ENCODE results near the gene ACOXL. TPM values are rescaled to one million over a fixed set of nuclear protein-coding genes. Genes with fewer than 3 reads are reported as not detected.

Gene ACOXL
- total RNA-seq, 2 donors from 2014 or later, result not detected

DNA sequence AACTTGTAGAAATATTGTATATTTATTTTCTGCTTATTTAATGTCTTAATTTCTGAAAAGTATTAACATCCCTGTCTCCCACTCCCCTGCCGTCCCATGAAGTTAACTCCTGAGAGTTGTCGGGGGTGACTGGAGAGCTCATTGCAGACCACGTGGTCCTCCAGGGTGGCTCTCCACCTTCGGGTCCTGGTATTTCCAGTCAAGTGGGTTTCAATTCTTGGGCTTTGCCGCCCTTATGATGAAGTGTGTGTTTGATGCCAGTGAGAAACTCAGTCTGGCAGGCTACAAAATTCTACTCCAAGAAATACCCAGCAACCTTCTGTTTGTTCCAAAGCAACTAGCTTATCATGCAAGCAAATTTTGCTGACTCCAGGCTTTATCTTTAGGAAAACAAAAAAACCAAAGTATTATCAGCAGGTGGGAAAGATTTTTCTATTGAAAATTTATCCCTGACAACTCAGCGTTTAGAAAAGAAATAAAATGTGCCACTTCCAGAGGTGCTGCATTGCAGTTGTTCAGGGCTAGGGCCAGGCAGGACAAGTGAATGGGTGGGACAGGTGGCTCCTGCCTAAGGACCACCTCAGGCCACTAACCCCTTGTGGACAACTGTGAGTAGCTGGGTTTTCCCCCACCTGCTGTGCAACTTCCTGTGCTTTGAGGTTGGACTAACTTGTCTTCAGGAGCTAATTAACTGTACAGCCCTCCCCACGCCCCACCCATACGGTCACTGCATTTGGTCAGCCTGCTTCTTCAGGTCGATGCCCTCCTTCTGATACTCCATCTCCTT lies 434.9 kb downstream of the ACOXL start:
- no peak overlapping the region for H3K27ac ChIP-seq
- no peaks in the 10 kb centered on the region for H3K9me3 ChIP-seq
- TF ChIP-seq, protein P1, sequence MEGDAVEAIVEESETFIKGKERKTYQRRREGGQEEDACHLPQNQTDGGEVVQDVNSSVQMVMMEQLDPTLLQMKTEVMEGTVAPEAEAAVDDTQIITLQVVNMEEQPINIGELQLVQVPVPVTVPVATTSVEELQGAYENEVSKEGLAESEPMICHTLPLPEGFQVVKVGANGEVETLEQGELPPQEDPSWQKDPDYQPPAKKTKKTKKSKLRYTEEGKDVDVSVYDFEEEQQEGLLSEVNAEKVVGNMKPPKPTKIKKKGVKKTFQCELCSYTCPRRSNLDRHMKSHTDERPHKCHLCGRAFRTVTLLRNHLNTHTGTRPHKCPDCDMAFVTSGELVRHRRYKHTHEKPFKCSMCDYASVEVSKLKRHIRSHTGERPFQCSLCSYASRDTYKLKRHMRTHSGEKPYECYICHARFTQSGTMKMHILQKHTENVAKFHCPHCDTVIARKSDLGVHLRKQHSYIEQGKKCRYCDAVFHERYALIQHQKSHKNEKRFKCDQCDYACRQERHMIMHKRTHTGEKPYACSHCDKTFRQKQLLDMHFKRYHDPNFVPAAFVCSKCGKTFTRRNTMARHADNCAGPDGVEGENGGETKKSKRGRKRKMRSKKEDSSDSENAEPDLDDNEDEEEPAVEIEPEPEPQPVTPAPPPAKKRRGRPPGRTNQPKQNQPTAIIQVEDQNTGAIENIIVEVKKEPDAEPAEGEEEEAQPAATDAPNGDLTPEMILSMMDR (IDR thresholded peaks at IDR 0.05), result no peak
- ATAC-seq (ENCODE audit: insufficient number of reproducible peaks, low FRiP score, low read depth), result no peak
- peaks cover 3 to 27% of the 10 kb centered on the region in 2 donors for H3K4me1 ChIP-seq (ENCODE audit: control insufficient read depth in 1 of 2, low read depth in 2 of 2)
- H3K36me3 ChIP-seq, result no peaks in the 10 kb centered on the region
- H3K4me3 ChIP-seq, result no peak overlapping the region
- no peak for DNase-seq (ENCODE audit: low spot score)
- H3K27me3 ChIP-seq (replicated peaks; ENCODE audit: insufficient read depth), result no peaks in the 10 kb centered on the region

DNA sequence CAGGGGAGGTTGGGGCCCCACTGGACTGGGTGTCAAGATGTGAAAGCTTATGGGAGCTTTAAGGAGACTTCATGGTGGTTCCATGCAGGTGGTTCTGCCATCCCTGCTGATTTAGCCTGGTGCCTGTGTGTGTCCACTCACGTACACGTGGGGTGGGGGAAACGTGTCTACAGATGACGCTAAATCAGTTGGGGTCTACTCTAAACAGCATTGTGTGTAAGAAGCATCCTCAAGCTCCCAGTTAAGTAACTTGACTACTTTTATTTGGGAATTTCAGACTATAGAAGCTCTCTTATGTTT lies 435.4 kb downstream of the ACOXL start:
- DNase-seq (ENCODE audit: low spot score) (no peak), ATAC-seq (ENCODE audit: insufficient number of reproducible peaks, low FRiP score, low read depth) (no peak)
- Histone ChIP-seq H3K27me3 (replicated peaks; ENCODE audit: insufficient read depth) (no peaks in the 10 kb centered on the region), H3K36me3 (no peaks in the 10 kb centered on the region), H3K9me3 (no peaks in the 10 kb centered on the region), H3K4me3 (no peak overlapping the region), H3K4me1 (ENCODE audit: control insufficient read depth in 1 of 2, low read depth in 2 of 2) (peaks cover 0 to 22% of the 10 kb centered on the region in 2 donors), H3K27ac (no peak overlapping the region)
- TF ChIP-seq, protein P1 (IDR thresholded peaks at IDR 0.05), result no peak

Other genes starting within 250 kb of the ACOXL start
- gene RGPD6, start 155.4 kb upstream of the ACOXL start, total RNA-seq, result 100 to 1,000 TPM; 127 to 183 TPM
- under 1 TPM; 0.27 to 0.49 TPM for gene BUB1, start 54.5 kb upstream of the ACOXL start, total RNA-seq

Data from thoracic aorta (tissue), 2 donors.